HEK293 (cell line): ENCODE measurements around the gene DOCK1.

Experiments
- CTCF ChIA-PET: fragments of 350-600 bp; formaldehyde crosslinking; extraction: SDS; loops from one replicate; lab custom pipeline; 2021; ENCODE audit warnings: antibody characterized with exemption; lab: Yijun Ruan, JAX
- POLR2A ChIA-PET: fragments of 300-600 bp; formaldehyde crosslinking; extraction: SDS; loops from one replicate; lab custom pipeline; 2020; ENCODE audit warnings: antibody characterized with exemption, inconsistent platforms; lab: Yijun Ruan, JAX
- H3K27ac ChIP-seq: fragments of 200-500 bp; sonication (Bioruptor generic); 2 replicates; pipeline ENCODE4 v1.5.1; 2014; ENCODE audit warnings: low read depth, low read length, control low read depth, inconsistent platforms; ENCODE audit errors: extremely low read depth
- H3K36me3 ChIP-seq, 2 experiments: fragments of 200-500 bp in 1 of 2; sonication (Bioruptor generic) in 1 of 2; 1 replicate in 1 of 2; 2 replicates in 1 of 2; pipeline ENCODE4 v1.5.1; 2014 to 2017; ENCODE audit warnings: inconsistent platforms in 2 of 2, low read length in 2 of 2; ENCODE audit not compliant: control insufficient read depth in 2 of 2, insufficient read depth in 1 of 2
- H3K4me1 ChIP-seq: fragments of 200-500 bp; sonication (Bioruptor generic); 2 replicates; pipeline ENCODE4 v1.5.1; 2014; ENCODE audit warnings: mild to moderate bottlenecking, low read length, inconsistent platforms; ENCODE audit not compliant: control insufficient read depth, insufficient read depth
- H3K4me3 ChIP-seq: 2 replicates; pipeline ENCODE4 v1.5.1; 2011; ENCODE audit warnings: low read depth, mild to moderate bottlenecking, control low read depth, low read length, moderate library complexity
- H3K9me3 ChIP-seq: fragments of 200-500 bp; sonication (Bioruptor generic); 2 replicates; pipeline ENCODE4 v1.5.1; 2014; ENCODE audit warnings: low read depth, low read length, inconsistent platforms; ENCODE audit not compliant: control insufficient read depth, insufficient read depth
- AEBP2 ChIP-seq: fragments of 450-650 bp; formaldehyde crosslinking; IDR thresholded peaks from 2 replicates; pipeline ENCODE4 v1.5.1; 2016; ENCODE audit warnings: missing biosample characterization, missing genetic modification characterization, borderline replicate concordance
- BCL11A ChIP-seq: fragments of 450-650 bp; formaldehyde crosslinking; IDR thresholded peaks from 2 replicates; pipeline ENCODE4 v1.5.1; 2016; ENCODE audit warnings: low read depth, missing biosample characterization, missing genetic modification characterization
- YY1 ChIP-seq: fragments of 450-650 bp; formaldehyde crosslinking; IDR thresholded peaks from 2 replicates; pipeline ENCODE4 v1.5.1; 2018; ENCODE audit warnings: missing biosample characterization, missing genetic modification characterization
- ZBTB10 ChIP-seq: fragments of 450-650 bp; formaldehyde crosslinking; IDR thresholded peaks from 2 replicates; pipeline ENCODE4 v1.5.1; 2016; ENCODE audit warnings: missing biosample characterization, missing genetic modification characterization
- ZBTB11 ChIP-seq: fragments of 450-650 bp; formaldehyde crosslinking; conservative IDR thresholded peaks from 2 replicates; pipeline ENCODE4 v1.5.1; 2016; ENCODE audit warnings: low read depth, missing biosample characterization, missing genetic modification characterization
- ZBTB8A ChIP-seq: fragments of 450-650 bp; formaldehyde crosslinking; IDR thresholded peaks from 2 replicates; pipeline ENCODE4 v1.5.1; 2016; ENCODE audit warnings: missing biosample characterization, missing genetic modification characterization
- ZNF488 ChIP-seq: fragments of 450-650 bp; formaldehyde crosslinking; IDR thresholded peaks from 2 replicates; pipeline ENCODE4 v1.5.1; 2016; ENCODE audit warnings: missing biosample characterization, missing genetic modification characterization
- ZNF501 ChIP-seq: fragments of 450-650 bp; formaldehyde crosslinking; IDR thresholded peaks from 2 replicates; pipeline ENCODE4 v1.5.1; 2016; ENCODE audit warnings: missing biosample characterization, missing genetic modification characterization
- ZNF596 ChIP-seq: fragments of 450-650 bp; IDR thresholded peaks from 2 replicates; pipeline ENCODE4 v1.5.0; 2018; ENCODE audit warnings: missing biosample characterization, mild to moderate bottlenecking, missing genetic modification characterization, moderate library complexity
- ZNF639 ChIP-seq: fragments of 450-650 bp; formaldehyde crosslinking; IDR thresholded peaks from 2 replicates; pipeline ENCODE4 v1.5.1; 2016; ENCODE audit warnings: missing biosample characterization, missing genetic modification characterization
- ZSCAN5A ChIP-seq: fragments of 450-650 bp; formaldehyde crosslinking; IDR thresholded peaks from 2 replicates; pipeline ENCODE4 v1.5.1; 2016; ENCODE audit warnings: missing biosample characterization, missing genetic modification characterization

The DOCK1 gene

GRCh38 chr10:127046975-127047877, 142.0 kb downstream of the DOCK1 start (continued):
- TF ChIP-seq ZBTB10 (no peak), ZBTB8A (no peak), ZNF488 (no peak), ZBTB11 (tag by site-specific recombination) (no peak)
- TF ChIP-seq, all 188 proteins: peak for 0

GRCh38 chr10:127047878-127048238, 142.6 kb downstream of the DOCK1 start:
- H3K9me3 ChIP-seq, result no peaks in the 10 kb centered on the region
- TF ChIP-seq AEBP2 (no peak), ZSCAN5A (no peak)
- TF ChIP-seq, all 188 proteins: peak for 0
- ChIA-PET POLR2A (no interaction called here), CTCF (no interaction called here)
- no peak overlapping the region for H3K4me3 ChIP-seq
- H3K27ac ChIP-seq, result no peak overlapping the region
- H3K36me3 ChIP-seq, result peaks cover 7 to 24% of the 10 kb centered on the region in 2 experiments
- no peaks in the 10 kb centered on the region for H3K4me1 ChIP-seq

GRCh38 chr10:127048630-127049029, 143.4 kb downstream of the DOCK1 start:
- H3K27ac ChIP-seq, result no peak overlapping the region
- ChIA-PET POLR2A (no interaction called here), CTCF (no interaction called here)
- H3K4me3 ChIP-seq, result no peak overlapping the region
- H3K4me1 ChIP-seq, result no peaks in the 10 kb centered on the region
- no peak for TF ChIP-seq ZNF639 (tag by site-specific recombination)
- no peak for TF ChIP-seq YY1 (tag by site-specific recombination)
- no peak for TF ChIP-seq ZSCAN5A
- no peak for TF ChIP-seq BCL11A (tag by site-specific recombination)
- no peak for TF ChIP-seq ZNF596 (tag by site-specific recombination)
- TF ChIP-seq ZNF501, result no peak
- peaks cover 3 to 19% of the 10 kb centered on the region in 2 experiments; a peak in 2 of 3 replicates for H3K36me3 ChIP-seq
- H3K9me3 ChIP-seq, result no peaks in the 10 kb centered on the region
